Measurements from ENCODE around the gene GAL3ST2. TPM values are rescaled to one million over a fixed set of nuclear protein-coding genes. Genes with fewer than 3 reads are reported as not detected.

GAL3ST2 gene
- total RNA-seq, 4 donors from 2014 or later, result 2.7 TPM; not detected in 3

- no peak for DNase-seq (ENCODE audit: extremely low spot score)
- Histone ChIP-seq H3K36me3 (no peaks in the 10 kb centered on the region), H3K9me3 (no peaks in the 10 kb centered on the region), H3K4me1 (peaks cover 0 to 20% (median 0%) of the 10 kb centered on the region in 4 donors), H3K4me3 (no peak overlapping the region), H3K27ac (replicated peaks in 1 of 4) (no peak overlapping the region), H3K27me3 (peaks cover 0 to 38% (median 0%) of the 10 kb centered on the region in 4 donors)
- 85% methylated on average over 25 of the region's 27 CpGs for WGBS
- TF ChIP-seq EP300 (IDR thresholded peaks at IDR 0.05) (no peak), POLR2AphosphoS5 (IDR thresholded peaks at IDR 0.05) (no peak), POLR2A (IDR thresholded peaks at IDR 0.05; ENCODE audit: low read depth) (no peak), CTCF (IDR thresholded peaks at IDR 0.05) (no peak)
- intact Hi-C loops (cut with DNase I), result no loop called here
These were observed 34.8 kb downstream of the GAL3ST2 start for GRCh38 chr2:241811201-241811951.

- TF ChIP-seq EP300 (IDR thresholded peaks at IDR 0.05) (no peak), POLR2AphosphoS5 (IDR thresholded peaks at IDR 0.05) (no peak), CTCF (IDR thresholded peaks at IDR 0.05) (no peak), POLR2A (IDR thresholded peaks at IDR 0.05; ENCODE audit: low read depth) (no peak)
- H3K27ac ChIP-seq (replicated peaks in 1 of 4), result no peak overlapping the region
- peaks cover 0 to 20% (median 0%) of the 10 kb centered on the region in 4 donors for H3K4me1 ChIP-seq
- H3K4me3 ChIP-seq, result no peak overlapping the region
- no peaks in the 10 kb centered on the region for H3K9me3 ChIP-seq
- H3K27me3 ChIP-seq, result peaks cover 0 to 46% (median 0%) of the 10 kb centered on the region in 4 donors
- WGBS, result 81% methylated on average over 14 of the region's 20 CpGs
- intact Hi-C loops (cut with DNase I), result no loop called here
- H3K36me3 ChIP-seq, result no peaks in the 10 kb centered on the region
- DNase-seq (ENCODE audit: extremely low spot score), result no peak
These were observed 35.5 kb downstream of the GAL3ST2 start for GRCh38 chr2:241811952-241812729.

- Histone ChIP-seq H3K4me1 (peaks cover 0 to 20% (median 0%) of the 10 kb centered on the region in 4 donors), H3K9me3 (no peaks in the 10 kb centered on the region), H3K4me3 (no peak overlapping the region), H3K27ac (replicated peaks in 1 of 4) (no peak overlapping the region), H3K27me3 (peaks cover 0 to 51% (median 0%) of the 10 kb centered on the region in 4 donors), H3K36me3 (no peaks in the 10 kb centered on the region)
- intact Hi-C loops (cut with DNase I), result no loop called here
- WGBS, result 86% methylated on average over 15 of the region's 40 CpGs
- no peak for DNase-seq (ENCODE audit: extremely low spot score)
- TF ChIP-seq EP300 (IDR thresholded peaks at IDR 0.05) (no peak), CTCF (IDR thresholded peaks at IDR 0.05) (no peak), POLR2AphosphoS5 (IDR thresholded peaks at IDR 0.05) (no peak), POLR2A (IDR thresholded peaks at IDR 0.05; ENCODE audit: low read depth) (no peak)
These were observed 36.4 kb downstream of the GAL3ST2 start for GRCh38 chr2:241812730-241813643.

GRCh38 chr2:241813644-241814392, 37.2 kb downstream of the GAL3ST2 start:
- no peaks in the 10 kb centered on the region for H3K36me3 ChIP-seq
- no peak overlapping the region for H3K4me3 ChIP-seq
- peaks cover 0 to 59% (median 0%) of the 10 kb centered on the region in 4 donors for H3K27me3 ChIP-seq
- no peak for TF ChIP-seq CTCF (IDR thresholded peaks at IDR 0.05)
- TF ChIP-seq EP300 (IDR thresholded peaks at IDR 0.05), result no peak
- no peak for TF ChIP-seq POLR2A (IDR thresholded peaks at IDR 0.05; ENCODE audit: low read depth)
- no peak for TF ChIP-seq POLR2AphosphoS5 (IDR thresholded peaks at IDR 0.05)
- WGBS, result 53% methylated on average over 12 of the region's 20 CpGs
- no peaks in the 10 kb centered on the region for H3K9me3 ChIP-seq
- no peak for DNase-seq (ENCODE audit: extremely low spot score)
- H3K4me1 ChIP-seq, result peaks cover 0 to 20% (median 0%) of the 10 kb centered on the region in 4 donors
- no peak overlapping the region for H3K27ac ChIP-seq (replicated peaks in 1 of 4)
- intact Hi-C loops (cut with DNase I), result no loop called here
